Measurements from ENCODE around the gene ARHGEF19. TPM values are rescaled to one million over a fixed set of nuclear protein-coding genes. Genes with fewer than 3 reads are reported as not detected.

The ARHGEF19 gene
- total and polyA plus RNA-seq, 2 of the 4 experiments (the other 2 are of a cell fraction), result 4.5 to 16.8 TPM

DNA sequence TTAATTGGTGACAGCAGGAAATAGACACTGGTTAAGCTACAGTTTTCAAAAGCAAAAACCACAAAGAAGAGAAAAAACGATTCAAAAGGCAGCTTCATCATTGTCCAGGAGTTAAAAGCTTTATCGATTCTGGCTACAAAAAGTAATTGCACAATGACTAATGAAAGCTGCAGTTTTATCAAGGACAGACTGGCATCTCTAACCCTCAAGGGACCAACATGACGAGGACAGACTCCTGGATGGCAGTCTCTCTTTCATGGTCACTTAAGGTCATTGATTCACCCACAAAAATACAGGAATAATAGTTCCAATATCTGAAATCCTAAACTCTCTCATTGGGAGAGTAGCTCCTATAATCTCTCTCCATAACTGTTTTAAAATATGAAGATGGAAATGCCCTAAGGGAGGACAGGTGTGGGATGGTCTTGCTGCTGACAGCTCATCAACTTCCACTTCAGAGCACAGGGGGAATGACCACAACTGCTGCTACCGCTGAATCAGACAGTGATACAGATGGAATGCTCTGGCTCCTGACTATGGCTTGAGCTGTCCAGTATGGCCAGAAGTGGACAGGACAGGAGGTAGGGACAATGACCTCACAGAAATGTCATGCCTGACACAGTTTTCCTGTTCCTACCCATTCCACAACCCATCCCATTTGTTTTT is 41.9 kb upstream of the ARHGEF19 start:
- Histone ChIP-seq H4K8ac (ENCODE audit: low read depth in 2 of 2, low read length in 2 of 2) (no peak overlapping the region), H3K4me2 (ENCODE audit: low read depth, low read length) (no peak overlapping the region)
- TF ChIP-seq MXI1 (IDR thresholded peaks at IDR 0.05; ENCODE audit: borderline replicate concordance, low read depth, low read length), result 0 out of 2 replicates have a peak, but pooled peaks have one; percentile 22
- TF ChIP-seq MAFK (IDR thresholded peaks at IDR 0.05; ENCODE audit: low read depth, low read length), result no peak
- no peak for TF ChIP-seq POLR2A (IDR thresholded peaks at IDR 0.05; ENCODE audit: low read depth, low read length)
- TF ChIP-seq RAD21 (IDR thresholded peaks at IDR 0.05; ENCODE audit: low read length), result no peak
- TF ChIP-seq SMC3 (IDR thresholded peaks at IDR 0.05; ENCODE audit: low read depth, low read length), result no peak
- no peak for TF ChIP-seq CHD1 (IDR thresholded peaks at IDR 0.05; ENCODE audit: low read depth, low read length)
- TF ChIP-seq RCOR1 (IDR thresholded peaks at IDR 0.05; ENCODE audit: insufficient replicate concordance, low read length), result peak; percentile 45
- TF ChIP-seq, protein P1, sequence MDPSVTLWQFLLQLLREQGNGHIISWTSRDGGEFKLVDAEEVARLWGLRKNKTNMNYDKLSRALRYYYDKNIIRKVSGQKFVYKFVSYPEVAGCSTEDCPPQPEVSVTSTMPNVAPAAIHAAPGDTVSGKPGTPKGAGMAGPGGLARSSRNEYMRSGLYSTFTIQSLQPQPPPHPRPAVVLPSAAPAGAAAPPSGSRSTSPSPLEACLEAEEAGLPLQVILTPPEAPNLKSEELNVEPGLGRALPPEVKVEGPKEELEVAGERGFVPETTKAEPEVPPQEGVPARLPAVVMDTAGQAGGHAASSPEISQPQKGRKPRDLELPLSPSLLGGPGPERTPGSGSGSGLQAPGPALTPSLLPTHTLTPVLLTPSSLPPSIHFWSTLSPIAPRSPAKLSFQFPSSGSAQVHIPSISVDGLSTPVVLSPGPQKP (IDR thresholded peaks at IDR 0.05; ENCODE audit: borderline replicate concordance, low read depth, low read length), result no peak
- no peak for TF ChIP-seq BHLHE40 (IDR thresholded peaks at IDR 0.05; ENCODE audit: low read depth, low read length)
- TF ChIP-seq CEBPB (IDR thresholded peaks at IDR 0.05; ENCODE audit: low read depth, low read length), result peak; percentile 49; the same call in 1 of the 2 replicates
- TF ChIP-seq RFX5 (IDR thresholded peaks at IDR 0.05; ENCODE audit: low read depth, low read length), result no peak
- TF ChIP-seq NFE2L2 (IDR thresholded peaks at IDR 0.05; ENCODE audit: low read depth, low read length), result no peak
- TF ChIP-seq MAZ (IDR thresholded peaks at IDR 0.05; ENCODE audit: borderline replicate concordance, low read depth, low read length), result no peak
- TF ChIP-seq FOS (IDR thresholded peaks at IDR 0.05; ENCODE audit: low read depth, low read length), result no peak
- TF ChIP-seq, protein P2, sequence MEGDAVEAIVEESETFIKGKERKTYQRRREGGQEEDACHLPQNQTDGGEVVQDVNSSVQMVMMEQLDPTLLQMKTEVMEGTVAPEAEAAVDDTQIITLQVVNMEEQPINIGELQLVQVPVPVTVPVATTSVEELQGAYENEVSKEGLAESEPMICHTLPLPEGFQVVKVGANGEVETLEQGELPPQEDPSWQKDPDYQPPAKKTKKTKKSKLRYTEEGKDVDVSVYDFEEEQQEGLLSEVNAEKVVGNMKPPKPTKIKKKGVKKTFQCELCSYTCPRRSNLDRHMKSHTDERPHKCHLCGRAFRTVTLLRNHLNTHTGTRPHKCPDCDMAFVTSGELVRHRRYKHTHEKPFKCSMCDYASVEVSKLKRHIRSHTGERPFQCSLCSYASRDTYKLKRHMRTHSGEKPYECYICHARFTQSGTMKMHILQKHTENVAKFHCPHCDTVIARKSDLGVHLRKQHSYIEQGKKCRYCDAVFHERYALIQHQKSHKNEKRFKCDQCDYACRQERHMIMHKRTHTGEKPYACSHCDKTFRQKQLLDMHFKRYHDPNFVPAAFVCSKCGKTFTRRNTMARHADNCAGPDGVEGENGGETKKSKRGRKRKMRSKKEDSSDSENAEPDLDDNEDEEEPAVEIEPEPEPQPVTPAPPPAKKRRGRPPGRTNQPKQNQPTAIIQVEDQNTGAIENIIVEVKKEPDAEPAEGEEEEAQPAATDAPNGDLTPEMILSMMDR (conservative IDR thresholded peaks at IDR 0.05; ENCODE audit: low read depth, low read length), result no peak

More for the DNA sequence above, 41.9 kb upstream of the ARHGEF19 start:
- H2AFZ ChIP-seq (replicated peaks; ENCODE audit: low read length, poor library complexity), result no peak overlapping the region
- H4K5ac ChIP-seq (ENCODE audit: low read depth, low read length), result no peak overlapping the region
- H3K4ac ChIP-seq (ENCODE audit: low read depth, low read length), result no peak overlapping the region
- no peak overlapping the region; the same call in 1 of the 2 replicates for H3K18ac ChIP-seq (ENCODE audit: low read depth, low read length)
- peaks cover 26% of the 10 kb centered on the region for H3K36me3 ChIP-seq (ENCODE audit: control insufficient read depth, insufficient read depth, low read length)
- in situ Hi-C loops (cut with MboI; ENCODE audit: low sequenced_read_pairs) (no loop called here), intact Hi-C loops (cut with micrococcal nuclease) (no loop called here), dilution Hi-C loops (cut with HindIII; ENCODE audit: low sequenced_read_pairs, unreplicated experiment) (no loop called here)
- no peak overlapping the region for H3K14ac ChIP-seq (replicated peaks; ENCODE audit: low read depth, low read length)
- H3K9me3 ChIP-seq (ENCODE audit: control insufficient read depth, insufficient read depth, low read length), result no peaks in the 10 kb centered on the region
- ATAC-seq (ENCODE audit: low read depth) (peak; percentile 36), DNase-seq (peak; percentile 68)
- CTCF ChIA-PET, result no interaction called here
- peaks cover 18% of the 10 kb centered on the region for H3K4me1 ChIP-seq (ENCODE audit: control insufficient read depth, insufficient read depth, low read length)
- no peak overlapping the region; the same call in 1 of the 2 replicates for H2AK5ac ChIP-seq (ENCODE audit: low read depth, low read length)
- 83% methylated on average over 2 of the region's 4 CpGs; no CpG with 5 or more reads in 1 of the 2 experiments for WGBS, 2 experiments (ENCODE audit: extremely low coverage in 2 of 2, insufficient read length in 1 of 2)
- no peak overlapping the region for H3K4me3 ChIP-seq (ENCODE audit: insufficient read depth, low read depth, low read length)
- BruUV-seq (replicated peaks), result no TSS peak
- no peaks in the 10 kb centered on the region for H3K27me3 ChIP-seq (ENCODE audit: control insufficient read depth, insufficient read depth, low read length)
- POLR2A ChIA-PET (ENCODE audit: unreplicated experiment), result no interaction called here
- no peak overlapping the region for H4K91ac ChIP-seq (ENCODE audit: insufficient read depth, low read depth, low read length)
- H2BK20ac ChIP-seq (ENCODE audit: low read depth, low read length), result no peak overlapping the region
- no peak overlapping the region for H3K9ac ChIP-seq (ENCODE audit: low read depth, low read length)
- no peaks in the 10 kb centered on the region; the same call in 1 of the 2 replicates for H4K20me1 ChIP-seq (ENCODE audit: insufficient read depth, low read length)
- H2AK9ac ChIP-seq (replicated peaks; ENCODE audit: low read depth, low read length, poor library complexity), result no peak overlapping the region
- peak overlapping the region; percentile 49 for H2BK5ac ChIP-seq (ENCODE audit: low read depth, low read length, poor library complexity, severe bottlenecking)
- H3K9me1 ChIP-seq (ENCODE audit: insufficient read depth, low read length), result peaks cover 18% of the 10 kb centered on the region; the same call in 1 of the 2 replicates
- H3K79me1 ChIP-seq (ENCODE audit: low read depth in 1 of 2, low read length in 2 of 2), result peaks cover 29 to 47% of the 10 kb centered on the region in 2 experiments
- no peak overlapping the region for H3K27ac ChIP-seq (ENCODE audit: insufficient read depth, low read length)
- no peak overlapping the region; the same call in 2 of the 3 replicates for H2BK15ac ChIP-seq (ENCODE audit: low read depth, low read length)
- H3K23ac ChIP-seq (ENCODE audit: low read depth, low read length), result no peak overlapping the region
- no peak overlapping the region for H3K56ac ChIP-seq (ENCODE audit: extremely low read depth, insufficient read depth, low read length)
- H2BK120ac ChIP-seq (ENCODE audit: low read depth, low read length), result no peak overlapping the region
